Activated naive CD8-positive, alpha-beta T cell treated with anti-CD3 and anti-CD28 coated beads, Interleukin-2, amount 50 U/mL, for 16 hours (primary cell): Measurements from ENCODE around the gene CYLD.

Experiments used
- DNase-seq: peaks from one replicate; pipeline ENCODE4 v3.0.0-alpha.2; 2020; ENCODE audit warnings: low read depth, low spot score

The CYLD gene

GRCh38 chr16:50739031-50739430 lies 2.9 kb upstream of the CYLD start:
- DNase-seq = no peak

DNA sequence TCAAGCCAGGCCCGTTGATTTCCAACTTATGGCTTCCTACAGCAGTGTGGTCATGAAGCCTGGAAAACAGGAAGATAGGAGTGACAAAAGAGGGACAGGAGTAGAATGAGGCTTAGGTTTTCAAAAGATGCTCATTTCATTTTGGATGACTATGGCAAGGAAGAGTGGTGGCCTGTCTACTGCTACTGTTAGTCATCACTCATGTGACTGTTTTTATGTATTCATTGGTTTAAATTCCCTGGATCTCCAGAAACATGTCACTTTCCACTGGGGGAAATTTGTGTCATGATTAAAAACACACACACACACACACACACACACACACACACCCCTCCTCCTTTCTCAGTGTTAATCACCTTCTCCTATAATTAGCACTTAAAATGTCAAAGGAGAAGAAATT lies 1.1 kb upstream of the CYLD start:
- DNase-seq = no peak

GRCh38 chr16:50741225-50741780 lies 583 bp upstream of the CYLD start:
- no peak for DNase-seq

- peak; percentile 25 for DNase-seq
Observed at GRCh38 chr16:50742576-50743200, 802 bp downstream of the CYLD start.

DNA sequence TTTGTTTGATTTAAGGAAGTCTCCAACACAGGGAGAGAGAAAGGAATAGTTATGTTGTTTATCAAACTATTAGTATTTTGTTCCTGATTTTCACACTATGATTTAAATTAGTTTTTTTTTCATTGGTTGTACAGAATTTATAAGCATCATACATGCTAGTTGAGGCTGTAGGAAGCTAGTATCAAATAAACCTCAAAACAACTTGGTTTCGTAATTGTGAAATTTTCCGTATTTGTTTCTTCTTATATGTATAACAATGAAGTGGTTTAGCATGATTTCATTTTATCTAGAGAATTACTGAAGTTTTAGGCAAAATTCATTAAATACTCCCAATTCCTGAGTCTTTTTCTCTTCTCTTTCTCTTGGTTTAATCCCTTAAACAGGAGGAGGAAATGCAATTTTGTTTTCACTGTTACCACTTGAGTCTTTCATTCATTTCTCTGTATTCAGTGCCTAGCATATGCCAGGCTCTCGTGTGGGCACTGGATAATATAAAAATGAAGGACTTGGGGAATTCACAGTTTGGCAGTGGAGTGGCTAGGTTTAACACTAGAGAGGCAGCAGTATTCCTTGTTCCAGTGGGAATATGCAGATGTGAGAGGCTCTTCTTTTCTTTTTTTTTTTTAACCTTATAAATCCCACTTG lies 1.8 kb downstream of the CYLD start:
- no peak for DNase-seq

GRCh38 chr16:50744881-50745280 lies 3.0 kb downstream of the CYLD start:
- no peak for DNase-seq

DNA sequence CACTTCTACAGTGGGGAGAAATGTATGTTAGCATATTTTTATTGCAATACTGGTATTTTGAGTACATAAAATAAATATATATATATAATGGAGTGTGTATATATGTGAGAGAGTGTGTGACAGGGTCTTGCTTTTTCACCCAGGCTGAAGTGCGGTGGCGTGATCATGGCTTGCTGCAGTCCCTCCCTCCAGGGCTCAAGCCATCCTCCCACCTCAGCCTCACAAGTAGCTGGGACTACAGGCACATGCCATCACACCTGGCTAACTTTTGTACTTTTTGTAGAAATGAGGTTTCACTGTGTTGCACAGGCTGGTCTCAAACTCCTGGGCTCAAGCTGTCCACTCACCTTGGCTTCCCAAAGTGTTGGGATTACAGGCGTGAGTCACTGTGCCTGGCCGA lies 4.1 kb downstream of the CYLD start:
- no peak for DNase-seq

GRCh38 chr16:50747207-50747956 lies 5.5 kb downstream of the CYLD start:
- DNase-seq = no peak

DNA sequence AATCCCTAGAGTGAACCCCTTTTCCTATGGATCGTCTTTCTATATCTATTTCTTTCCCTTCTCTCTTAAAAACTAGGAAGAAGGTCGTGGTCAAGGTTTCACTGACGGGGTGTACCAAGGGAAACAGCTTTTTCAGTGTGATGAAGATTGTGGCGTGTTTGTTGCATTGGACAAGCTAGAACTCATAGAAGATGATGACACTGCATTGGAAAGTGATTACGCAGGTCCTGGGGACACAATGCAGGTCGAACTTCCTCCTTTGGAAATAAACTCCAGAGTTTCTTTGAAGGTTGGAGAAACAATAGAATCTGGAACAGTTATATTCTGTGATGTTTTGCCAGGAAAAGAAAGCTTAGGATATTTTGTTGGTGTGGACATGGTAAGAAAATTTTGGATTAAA lies 9.6 kb downstream of the CYLD start:
- no peak for DNase-seq

DNA sequence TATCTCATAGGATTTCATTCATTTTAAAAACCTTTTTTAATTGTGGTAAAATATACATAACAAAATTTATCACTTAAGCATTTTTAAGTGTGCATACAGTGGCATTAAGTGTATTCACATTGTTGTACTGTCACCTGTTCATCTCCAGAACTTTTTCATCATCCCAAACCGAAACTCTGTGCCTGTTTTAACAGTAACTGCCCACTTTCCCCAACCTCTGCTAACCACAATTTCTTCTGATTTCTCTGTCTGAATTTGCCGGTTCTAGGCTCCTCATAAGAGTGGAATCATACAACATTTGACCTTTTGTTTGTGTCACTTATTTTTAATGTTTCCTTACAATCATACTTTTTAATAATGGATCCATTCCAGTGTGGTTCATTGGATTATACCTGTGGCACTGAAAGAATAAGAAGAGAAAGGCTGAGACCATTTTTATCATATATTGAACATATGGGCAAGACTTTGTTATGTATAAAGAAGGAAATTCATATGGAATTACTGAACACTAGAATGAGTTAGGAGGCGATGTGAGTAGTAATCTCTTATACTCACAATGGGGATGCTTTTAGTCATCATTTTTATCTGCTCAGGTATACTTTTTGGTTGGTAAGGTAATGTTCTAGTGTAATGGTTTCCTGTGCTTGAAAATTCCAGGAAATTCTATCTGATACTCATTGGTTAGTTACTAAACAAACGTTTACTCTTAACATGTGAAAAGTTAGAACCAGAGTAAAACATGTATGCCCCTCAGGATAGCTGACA lies 10.8 kb downstream of the CYLD start:
- no peak for DNase-seq

DNA sequence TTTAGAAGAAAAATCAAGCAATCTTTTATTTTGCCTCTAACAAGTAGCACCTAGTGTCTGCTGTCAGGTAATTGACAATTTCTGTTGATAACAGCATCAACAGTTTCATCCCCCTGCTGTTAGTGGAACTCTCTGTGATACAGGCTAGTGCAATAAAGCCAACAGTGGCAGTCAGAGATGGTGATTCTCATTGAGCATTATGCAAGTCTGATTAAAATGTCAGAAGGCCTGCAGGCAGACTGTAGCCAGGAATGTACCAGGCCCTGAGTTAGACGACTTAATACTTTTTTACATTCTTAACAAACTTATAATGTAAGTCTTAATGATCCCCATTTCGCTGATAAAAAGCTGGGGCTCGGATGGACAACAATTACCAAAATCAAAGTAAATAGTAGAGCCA lies 14.6 kb downstream of the CYLD start:
- no peak for DNase-seq

GRCh38 chr16:50761267-50761666 lies 19.4 kb downstream of the CYLD start:
- no peak for DNase-seq

DNA sequence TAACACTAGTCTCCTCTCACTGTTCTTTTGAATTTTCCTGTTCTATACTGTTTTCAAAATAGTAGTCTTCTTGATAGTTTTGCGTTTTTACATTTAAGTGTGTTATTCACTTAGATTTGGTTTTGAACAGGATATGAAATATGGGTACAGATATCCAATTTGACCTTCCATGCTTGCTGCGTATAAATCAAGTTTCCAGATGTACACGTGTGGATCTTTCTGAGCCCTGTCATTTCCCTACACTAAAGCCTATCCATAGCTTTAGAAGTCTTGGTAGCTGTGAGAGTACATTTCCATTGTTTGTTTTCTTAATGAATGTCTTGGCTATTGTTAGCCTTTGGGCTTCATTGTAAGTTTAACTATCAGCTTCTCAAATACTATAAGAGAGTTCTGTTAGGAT lies 20.4 kb downstream of the CYLD start:
- DNase-seq = no peak

DNA sequence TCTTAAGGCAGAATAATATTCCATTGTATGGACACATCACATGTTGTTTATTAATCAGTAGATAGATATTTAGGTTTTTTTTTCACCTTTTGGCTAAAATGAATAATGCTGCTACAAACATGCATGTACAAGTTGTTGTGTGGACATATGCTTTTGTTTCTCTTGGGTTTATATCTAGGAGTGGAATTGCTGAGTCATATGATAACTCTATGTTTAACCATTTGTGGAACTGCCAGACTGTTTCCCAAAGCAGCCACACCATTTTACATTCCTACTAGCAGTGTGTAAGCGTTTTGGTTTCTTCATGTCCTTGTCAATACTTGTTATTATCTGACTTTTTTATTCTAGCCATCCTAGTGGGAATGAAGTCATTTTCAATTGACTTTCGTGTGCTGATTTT lies 21.3 kb downstream of the CYLD start:
- DNase-seq = no peak

DNA sequence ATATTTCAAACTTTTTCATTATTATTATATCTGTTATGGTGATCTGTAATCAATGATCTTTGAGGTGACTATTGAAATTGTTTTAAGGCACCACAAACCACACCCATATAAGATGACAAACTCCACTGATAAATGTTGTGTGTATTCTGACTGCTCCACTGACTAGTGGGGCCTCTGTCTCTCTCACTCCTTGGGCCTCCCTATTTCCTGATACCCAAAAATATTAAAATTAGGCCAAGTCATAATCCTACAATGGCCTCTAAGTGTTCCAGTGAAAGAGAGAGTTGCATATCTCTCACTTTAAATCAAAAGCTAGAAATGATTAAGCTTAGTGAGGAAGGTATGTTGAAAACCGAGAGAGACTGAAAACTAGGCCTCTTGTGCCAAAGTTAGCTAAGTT lies 23.4 kb downstream of the CYLD start:
- no peak for DNase-seq

GRCh38 chr16:50765861-50766260 lies 24.0 kb downstream of the CYLD start:
- DNase-seq = no peak

- DNase-seq = no peak
Observed at GRCh38 chr16:50767197-50767596, 25.3 kb downstream of the CYLD start.

DNA sequence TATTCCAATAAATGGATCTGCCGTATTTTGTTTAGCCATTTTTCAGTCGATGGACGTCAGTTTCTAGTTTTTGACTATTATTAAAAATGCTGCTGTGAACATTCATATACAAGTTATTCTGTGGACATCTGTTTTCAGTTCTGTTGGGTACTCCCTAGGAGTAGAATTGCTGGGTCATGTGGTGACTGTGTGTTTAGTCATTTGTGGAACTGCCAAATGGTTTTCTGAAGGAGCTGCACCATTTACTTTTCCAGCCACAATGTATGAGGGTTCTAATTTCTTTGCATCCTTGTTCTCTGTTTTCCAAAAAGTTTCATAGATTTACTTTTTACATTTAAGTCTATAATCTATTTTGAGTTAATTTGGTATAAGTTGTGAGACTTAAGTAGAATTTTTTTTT lies 29.5 kb downstream of the CYLD start:
- no peak for DNase-seq

- DNase-seq = no peak
Observed at GRCh38 chr16:50774405-50774804, 32.5 kb downstream of the CYLD start.

DNA sequence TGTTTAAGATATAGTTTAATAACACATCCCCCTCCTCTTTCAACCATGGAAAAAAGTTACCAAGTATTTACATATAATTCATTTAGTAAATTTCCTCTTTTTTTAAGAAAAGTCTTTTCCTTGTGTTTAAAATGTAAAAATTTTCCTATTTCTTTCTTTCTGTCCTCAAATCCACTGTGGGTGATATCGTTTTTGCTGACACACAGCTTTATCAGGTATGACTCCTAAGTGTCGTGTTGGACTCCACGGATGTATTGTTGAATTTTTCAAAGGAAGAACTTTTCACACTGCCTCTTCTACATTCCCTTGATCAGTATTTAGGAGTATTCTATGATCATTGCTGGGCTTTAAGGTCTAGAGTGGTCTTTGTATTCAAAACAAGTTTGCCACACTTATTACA lies 33.1 kb downstream of the CYLD start:
- DNase-seq = no peak

- DNase-seq = no peak
Observed at GRCh38 chr16:50776037-50776436, 34.2 kb downstream of the CYLD start.
